Measurements from ENCODE around the gene MAP3K20.

MAP3K20 gene

GRCh38 chr2:173075781-173076580, at the start of gene MAP3K20:
Gene MAP3K20 (plus strand): TSS chr2:173075846. CDS start chr2:173091032, 15,186 bp downstream.
- peak; percentile 58 for TF ChIP-seq CTCF (IDR thresholded peaks at IDR 0.05; ENCODE audit: low read depth, low read length, missing control alignments)
- in situ Hi-C loops (cut with HindIII; ENCODE audit: low pct_ligation_motif_present, low sequenced_read_pairs) = no loop called here
- H3K27me3 ChIP-seq (replicated peaks) = no peaks in the 10 kb centered on the region
- peak within 1 kb of the TSS; percentile 78 for H3K4me3 ChIP-seq (ENCODE audit: low read depth, low read length)
- DNase-seq = no peak
- H3K27ac ChIP-seq = peak within 1 kb of the TSS; percentile 95
- no peaks in the 10 kb centered on the region for H3K36me3 ChIP-seq (replicated peaks)

- Histone ChIP-seq H3K4me3 (ENCODE audit: low read depth, low read length) (no peak overlapping the region), H3K27ac (no peak overlapping the region), H3K36me3 (replicated peaks) (no peaks in the 10 kb centered on the region), H3K27me3 (replicated peaks) (no peaks in the 10 kb centered on the region)
- no peak for TF ChIP-seq CTCF (IDR thresholded peaks at IDR 0.05; ENCODE audit: low read depth, low read length, missing control alignments)
- DNase-seq = no peak
- in situ Hi-C loops (cut with HindIII; ENCODE audit: low pct_ligation_motif_present, low sequenced_read_pairs) = loop anchor here (25.0 kb wide), 1 partner anchor 186 kb away; no protein-coding TSS in a partner anchor
Observed at GRCh38 chr2:173026479-173026878, 49.2 kb upstream of the MAP3K20 start.

GRCh38 chr2:173027181-173028128, 48.2 kb upstream of the MAP3K20 start:
- TF ChIP-seq CTCF (IDR thresholded peaks at IDR 0.05; ENCODE audit: low read depth, low read length, missing control alignments) = peak; percentile 89
- no peak overlapping the region for H3K27ac ChIP-seq

GRCh38 chr2:173028141-173028540, 47.5 kb upstream of the MAP3K20 start:
- in situ Hi-C loops (cut with HindIII; ENCODE audit: low pct_ligation_motif_present, low sequenced_read_pairs) = loop anchor here (25.0 kb wide), 1 partner anchor 184 kb away; no protein-coding TSS in a partner anchor
- Histone ChIP-seq H3K36me3 (replicated peaks) (no peaks in the 10 kb centered on the region), H3K4me3 (ENCODE audit: low read depth, low read length) (no peak overlapping the region), H3K27ac (no peak overlapping the region), H3K27me3 (replicated peaks) (no peaks in the 10 kb centered on the region)
- no peak for TF ChIP-seq CTCF (IDR thresholded peaks at IDR 0.05; ENCODE audit: low read depth, low read length, missing control alignments)
- DNase-seq = no peak

More at GRCh38 chr2:173027181-173028128, 48.2 kb upstream of the MAP3K20 start:
- Histone ChIP-seq H3K36me3 (replicated peaks) (no peaks in the 10 kb centered on the region), H3K27me3 (replicated peaks) (no peaks in the 10 kb centered on the region), H3K4me3 (ENCODE audit: low read depth, low read length) (no peak overlapping the region)
- in situ Hi-C loops (cut with HindIII; ENCODE audit: low pct_ligation_motif_present, low sequenced_read_pairs) = loop anchor here (25.0 kb wide), 1 partner anchor 185 kb away; no protein-coding TSS in a partner anchor
- peak; percentile 89 for DNase-seq

- Histone ChIP-seq H3K27me3 (replicated peaks) (no peaks in the 10 kb centered on the region), H3K4me3 (ENCODE audit: low read depth, low read length) (no peak overlapping the region), H3K27ac (no peak overlapping the region), H3K36me3 (replicated peaks) (no peaks in the 10 kb centered on the region)
- no peak for DNase-seq
- no peak for TF ChIP-seq CTCF (IDR thresholded peaks at IDR 0.05; ENCODE audit: low read depth, low read length, missing control alignments)
- in situ Hi-C loops (cut with HindIII; ENCODE audit: low pct_ligation_motif_present, low sequenced_read_pairs) = loop anchor here (25.0 kb wide), 1 partner anchor 184 kb away; no protein-coding TSS in a partner anchor
Observed at GRCh38 chr2:173028671-173029070, 47.0 kb upstream of the MAP3K20 start.

Measured in brain microvascular endothelial cell (primary cell).